Mesendoderm (in vitro differentiated cells): ENCODE data around the gene ZNF680.
"Not testable (repeated sequence)": the region's sequence is repeated elsewhere in the genome, so short reads cannot be mapped to it uniquely, and the experiment has no call there.

Experiments used
- DNase-seq: peaks from one replicate; pipeline ENCODE4 v3.0.0; 2013
- H2AK5ac ChIP-seq: 2 replicates; pipeline ENCODE4 v1.6.1; 2013; ENCODE audit warnings: low read length, inconsistent platforms
- H2BK120ac ChIP-seq: 2 replicates; pipeline ENCODE4 v1.6.1; 2013; ENCODE audit warnings: low read depth, mild to moderate bottlenecking, low read length, moderate library complexity, mixed read lengths
- H2BK15ac ChIP-seq: replicated peaks from 2 replicates; pipeline ENCODE4 v1.6.1; 2013; ENCODE audit warnings: low read depth, mild to moderate bottlenecking, moderate library complexity
- H2BK5ac ChIP-seq: 2 replicates; pipeline ENCODE4 v1.6.1; 2013; ENCODE audit warnings: low read length, inconsistent platforms
- H3K18ac ChIP-seq: 2 replicates; pipeline ENCODE4 v1.6.1; 2013; ENCODE audit warnings: mild to moderate bottlenecking, low read length, mixed read lengths
- H3K23ac ChIP-seq: one replicate; pipeline ENCODE4 v1.6.1; 2013; ENCODE audit warnings: low read length
- H3K27ac ChIP-seq: 2 replicates; pipeline ENCODE4 v1.5.1; 2013; ENCODE audit warnings: low read depth, mild to moderate bottlenecking, inconsistent platforms, low read length, moderate library complexity
- H3K27me3 ChIP-seq: 2 replicates; pipeline ENCODE4 v1.6.1; 2013; ENCODE audit warnings: low read length, control low read depth, mild to moderate bottlenecking, inconsistent platforms; ENCODE audit not compliant: insufficient read depth, poor library complexity
- H3K36me3 ChIP-seq: 2 replicates; pipeline ENCODE4 v1.6.1; 2013; ENCODE audit warnings: low read length, inconsistent platforms; ENCODE audit not compliant: control insufficient read depth, insufficient read depth
- H3K4ac ChIP-seq: one replicate; pipeline ENCODE4 v1.6.1; 2013; ENCODE audit warnings: low read depth, mild to moderate bottlenecking, low read length, moderate library complexity
- H3K4me1 ChIP-seq: 2 replicates; pipeline ENCODE4 v1.6.1; 2013; ENCODE audit warnings: low read depth, low read length, inconsistent platforms; ENCODE audit not compliant: control insufficient read depth
- H3K4me2 ChIP-seq: 2 replicates; pipeline ENCODE4 v1.6.1; 2013; ENCODE audit warnings: low read length
- H3K4me3 ChIP-seq: 2 replicates; pipeline ENCODE4 v1.5.1; 2013; ENCODE audit warnings: mild to moderate bottlenecking, low read length
- H3K56ac ChIP-seq: one replicate; pipeline ENCODE4 v1.6.1; 2013; ENCODE audit warnings: low read length
- H3K79me1 ChIP-seq: 2 replicates; pipeline ENCODE4 v1.6.1; 2013; ENCODE audit warnings: low read length, inconsistent platforms
- H3K79me2 ChIP-seq: 2 replicates; pipeline ENCODE4 v1.6.1; 2013; ENCODE audit warnings: mild to moderate bottlenecking, low read length; ENCODE audit not compliant: control insufficient read depth, insufficient read depth
- H3K9ac ChIP-seq: 2 replicates; pipeline ENCODE4 v1.6.1; 2013; ENCODE audit warnings: low read length, inconsistent platforms
- H4K5ac ChIP-seq: one replicate; pipeline ENCODE4 v1.6.1; 2013; ENCODE audit warnings: low read length
- H4K8ac ChIP-seq: one replicate; pipeline ENCODE4 v1.6.1; 2013; ENCODE audit warnings: low read depth, mild to moderate bottlenecking, control low read depth, low read length, moderate library complexity
- WGBS: extraction: QIAGEN DNeasy Blood & Tissue Kit; methylation state at CpG from one replicate; pipeline ENCODE4 v1.1.7; 2013; ENCODE audit warnings: low lambda C conversion rate, missing lambda C conversion rate; ENCODE audit not compliant: insufficient coverage; ENCODE audit errors: extremely low coverage; 5-methylcytosine and 5-hydroxymethylcytosine counted together

The ZNF680 gene

GRCh38 chr7:64581926-64582894 is 19.3 kb upstream of the ZNF680 start:
- Histone ChIP-seq H3K4me3 (no peak overlapping the region), H2BK15ac (no peak overlapping the region), H3K56ac (no peak overlapping the region), H3K79me1 (no peaks in the 10 kb centered on the region), H3K36me3 (no peaks in the 10 kb centered on the region), H3K27ac (no peak overlapping the region), H2BK120ac (no peak overlapping the region), H2BK5ac (no peak overlapping the region), H3K79me2 (no peaks in the 10 kb centered on the region), H3K4ac (no peak overlapping the region), H3K4me1 (no peaks in the 10 kb centered on the region), H3K23ac (no peak overlapping the region), H3K9ac (no peak overlapping the region), H4K8ac (no peak overlapping the region), H3K4me2 (no peak overlapping the region), H4K5ac (no peak overlapping the region), H3K27me3 (no peaks in the 10 kb centered on the region), H3K18ac (no peak overlapping the region), H2AK5ac (no peak overlapping the region)
- WGBS: no CpG with 5 or more reads among the region's 38 CpGs
- no peak for DNase-seq

GRCh38 chr7:64581391-64581790 is 18.5 kb upstream of the ZNF680 start:
- no peaks in the 10 kb centered on the region for H3K79me1 ChIP-seq
- no peak overlapping the region for H3K18ac ChIP-seq
- H3K4me3 ChIP-seq: no peak overlapping the region
- no peak overlapping the region for H3K9ac ChIP-seq
- H3K4ac ChIP-seq: no peak overlapping the region
- H2BK120ac ChIP-seq: no peak overlapping the region
- no CpG with 5 or more reads among the region's 2 CpGs for WGBS
- H3K79me2 ChIP-seq: no peaks in the 10 kb centered on the region
- no peak overlapping the region for H4K5ac ChIP-seq
- no peak overlapping the region for H2BK5ac ChIP-seq
- no peaks in the 10 kb centered on the region for H3K36me3 ChIP-seq
- H3K56ac ChIP-seq: no peak overlapping the region
- H2BK15ac ChIP-seq: no peak overlapping the region
- no peak overlapping the region for H3K27ac ChIP-seq
- H3K4me1 ChIP-seq: no peaks in the 10 kb centered on the region
- H2AK5ac ChIP-seq: no peak overlapping the region
- no peak overlapping the region for H3K23ac ChIP-seq
- no peaks in the 10 kb centered on the region for H3K27me3 ChIP-seq
- no peak overlapping the region for H4K8ac ChIP-seq
- H3K4me2 ChIP-seq: no peak overlapping the region
- DNase-seq: no peak

DNA sequence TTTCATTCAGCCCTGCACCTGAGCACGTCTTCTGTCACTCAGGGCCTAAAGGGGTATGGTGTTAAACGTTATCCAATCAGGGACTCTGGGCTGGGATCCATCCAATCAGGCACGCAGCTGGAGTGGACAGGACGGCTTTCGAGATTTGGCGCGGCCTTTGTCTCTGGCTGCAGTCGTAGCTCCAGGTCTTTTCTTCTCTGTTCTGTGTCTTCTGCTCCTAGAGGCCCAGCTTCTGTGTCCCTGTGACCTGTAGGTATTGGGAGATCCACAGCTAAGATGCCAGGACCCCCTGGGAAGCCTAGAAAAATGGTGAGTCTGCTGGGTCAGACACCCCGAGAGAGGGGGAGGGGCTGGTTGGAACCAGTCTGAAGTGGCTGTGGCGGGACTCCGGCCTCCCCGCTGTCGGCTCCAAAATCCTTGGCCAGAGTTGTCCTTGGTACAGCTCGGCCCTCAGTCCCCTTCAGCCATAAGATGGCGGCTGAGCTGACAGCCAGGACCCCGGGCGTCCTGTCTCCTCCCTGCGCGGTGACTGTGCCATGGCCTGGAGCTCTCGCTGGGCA is 11.7 kb upstream of the ZNF680 start:
- Histone ChIP-seq H4K5ac (no peak overlapping the region), H2BK120ac (no peak overlapping the region), H3K4me1 (no peaks in the 10 kb centered on the region), H3K79me1 (no peaks in the 10 kb centered on the region), H4K8ac (no peak overlapping the region), H3K4ac (no peak overlapping the region), H3K4me2 (no peak overlapping the region), H3K18ac (no peak overlapping the region), H3K36me3 (no peaks in the 10 kb centered on the region), H3K56ac (peak overlapping the region; percentile 30), H3K9ac (peak overlapping the region; percentile 40), H3K27ac (no peak overlapping the region), H2AK5ac (no peak overlapping the region), H3K23ac (no peak overlapping the region), H3K27me3 (no peaks in the 10 kb centered on the region), H3K4me3 (peak overlapping the region; percentile 18), H2BK15ac (no peak overlapping the region), H3K79me2 (no peaks in the 10 kb centered on the region), H2BK5ac (no peak overlapping the region)
- no CpG with 5 or more reads among the region's 20 CpGs for WGBS
- peak; percentile 77 for DNase-seq

- H3K27ac ChIP-seq, H3K4me1 ChIP-seq, H3K27me3 ChIP-seq, H3K4ac ChIP-seq, H3K18ac ChIP-seq, H3K79me1 ChIP-seq, H2AK5ac ChIP-seq, H3K4me3 ChIP-seq, H4K5ac ChIP-seq, H2BK5ac ChIP-seq, H3K4me2 ChIP-seq, H4K8ac ChIP-seq, H2BK15ac ChIP-seq, H3K56ac ChIP-seq, H3K9ac ChIP-seq, DNase-seq, H3K79me2 ChIP-seq, H3K36me3 ChIP-seq, H2BK120ac ChIP-seq, H3K23ac ChIP-seq: not testable (repeated sequence)
- no CpG with 5 or more reads among the region's 30 CpGs for WGBS
These were observed 7.4 kb upstream of the ZNF680 start for GRCh38 chr7:64570284-64570605.

DNA sequence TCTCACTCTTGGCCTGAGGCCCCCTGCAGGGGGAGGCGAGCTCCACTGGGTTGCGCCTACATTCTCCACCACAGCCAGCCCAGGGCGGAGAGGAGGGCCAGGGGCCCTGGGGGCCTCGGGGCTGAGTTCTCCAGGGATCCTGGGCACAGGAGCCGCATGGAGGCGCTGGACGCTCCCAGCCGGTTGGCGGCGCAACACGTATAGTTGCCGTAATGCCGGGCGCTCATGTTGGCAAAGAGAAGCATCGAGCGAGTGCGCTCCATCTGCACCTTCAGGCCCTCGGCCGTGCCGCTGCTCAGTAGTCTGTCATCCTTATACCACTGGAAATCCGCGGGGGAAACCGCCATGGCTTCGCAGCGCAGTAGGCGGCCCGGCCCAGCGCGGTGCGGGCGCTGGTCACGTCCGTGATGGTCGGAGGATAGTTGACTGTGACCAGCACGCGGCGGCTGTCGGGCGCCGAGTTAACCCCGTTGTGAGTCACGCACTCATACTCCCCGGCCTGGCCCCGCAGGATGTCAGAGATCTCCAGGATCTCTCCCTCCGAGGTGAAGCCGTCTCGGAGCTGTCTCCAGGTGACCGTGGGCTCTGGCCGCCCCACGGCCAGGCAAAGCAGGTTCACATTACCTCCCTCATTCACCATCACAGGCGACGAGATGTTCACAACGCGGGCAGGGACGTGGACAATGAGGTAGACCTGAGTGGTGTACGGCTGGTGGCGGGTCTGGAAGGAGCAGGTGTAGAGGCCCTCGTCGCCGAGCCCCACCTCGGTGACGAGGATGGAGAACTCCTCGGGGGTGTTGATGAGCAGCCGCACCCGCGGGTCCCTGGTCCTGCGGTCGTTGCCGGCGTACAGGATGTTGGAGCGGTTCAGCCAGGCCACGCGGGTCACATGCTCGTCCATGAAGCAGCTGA is 6.8 kb upstream of the ZNF680 start:
- not testable (repeated sequence) for H3K23ac ChIP-seq, H3K4me2 ChIP-seq, H2AK5ac ChIP-seq, H2BK120ac ChIP-seq, H3K79me2 ChIP-seq, H3K79me1 ChIP-seq, H3K4me1 ChIP-seq, H4K8ac ChIP-seq, H3K27ac ChIP-seq, H3K27me3 ChIP-seq, H3K18ac ChIP-seq, H3K4me3 ChIP-seq, H3K9ac ChIP-seq, H3K56ac ChIP-seq, H4K5ac ChIP-seq, H2BK5ac ChIP-seq, H2BK15ac ChIP-seq, H3K36me3 ChIP-seq, H3K4ac ChIP-seq
- WGBS: no CpG with 5 or more reads among the region's 74 CpGs
- peak; percentile 45 for DNase-seq
